Gastrocnemius medialis (tissue), 4 donors: ENCODE results near the gene COL5A2.

ENCODE experiments used
- POLR2A ChIP-seq, 2 donors: fragments of 450-650 bp; IDR thresholded peaks; one replicate each; pipeline ENCODE4 v1.6.1; 2017; ENCODE audit warnings: antibody characterized with exemption in 2 of 2, mild to moderate bottlenecking in 2 of 2, moderate library complexity in 2 of 2
- TF ChIP-seq, protein P1 (sequence below), 5 experiments: fragments of 450-650 bp in 3 of 5; fragments of 200-600 bp in 2 of 5; sonication (generic) in 2 of 5; IDR thresholded peaks in 4 of 5; conservative IDR thresholded peaks in 1 of 5; 1 replicate in 4 of 5; 2 replicates in 1 of 5; pipeline ENCODE4 v1.5.1; 2016 to 2019; ENCODE audit warnings: antibody characterized with exemption in 5 of 5, mild to moderate bottlenecking in 3 of 5, moderate library complexity in 3 of 5

DNA sequence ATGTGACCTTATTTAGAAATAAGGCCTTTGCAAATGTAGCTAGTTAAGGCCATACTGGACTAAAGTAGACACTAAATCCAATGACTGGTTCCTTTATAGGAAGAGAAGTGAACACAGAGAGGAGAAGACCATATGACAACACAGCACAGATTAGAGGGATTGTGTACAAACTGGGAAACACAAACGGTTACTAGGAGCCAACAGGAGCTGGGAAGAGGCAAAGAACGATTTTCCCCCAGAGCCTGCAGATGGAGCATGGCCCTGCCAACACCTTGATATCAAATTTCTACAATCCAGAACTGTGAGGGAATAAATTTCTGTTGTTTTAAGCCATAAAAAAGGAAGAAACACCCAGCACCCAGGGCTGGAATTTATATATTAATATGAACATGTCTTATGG is 38.7 kb upstream of the COL5A2 start:
- TF ChIP-seq, protein P1, sequence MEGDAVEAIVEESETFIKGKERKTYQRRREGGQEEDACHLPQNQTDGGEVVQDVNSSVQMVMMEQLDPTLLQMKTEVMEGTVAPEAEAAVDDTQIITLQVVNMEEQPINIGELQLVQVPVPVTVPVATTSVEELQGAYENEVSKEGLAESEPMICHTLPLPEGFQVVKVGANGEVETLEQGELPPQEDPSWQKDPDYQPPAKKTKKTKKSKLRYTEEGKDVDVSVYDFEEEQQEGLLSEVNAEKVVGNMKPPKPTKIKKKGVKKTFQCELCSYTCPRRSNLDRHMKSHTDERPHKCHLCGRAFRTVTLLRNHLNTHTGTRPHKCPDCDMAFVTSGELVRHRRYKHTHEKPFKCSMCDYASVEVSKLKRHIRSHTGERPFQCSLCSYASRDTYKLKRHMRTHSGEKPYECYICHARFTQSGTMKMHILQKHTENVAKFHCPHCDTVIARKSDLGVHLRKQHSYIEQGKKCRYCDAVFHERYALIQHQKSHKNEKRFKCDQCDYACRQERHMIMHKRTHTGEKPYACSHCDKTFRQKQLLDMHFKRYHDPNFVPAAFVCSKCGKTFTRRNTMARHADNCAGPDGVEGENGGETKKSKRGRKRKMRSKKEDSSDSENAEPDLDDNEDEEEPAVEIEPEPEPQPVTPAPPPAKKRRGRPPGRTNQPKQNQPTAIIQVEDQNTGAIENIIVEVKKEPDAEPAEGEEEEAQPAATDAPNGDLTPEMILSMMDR (IDR thresholded peaks at IDR 0.05 in 4 of 5, conservative IDR thresholded peaks at IDR 0.05 in 1 of 5): no peak
- no peak for TF ChIP-seq POLR2A (IDR thresholded peaks at IDR 0.05)
